ENCODE results near the gene FGGY.

The FGGY gene

GRCh38 chr1:59428828-59429227 is 131.9 kb downstream of the FGGY start:
- no peaks in the 10 kb centered on the region for H3K27me3 ChIP-seq (ENCODE audit: insufficient read depth, low read depth, severe bottlenecking)
- no peak overlapping the region for H3K4me3 ChIP-seq (ENCODE audit: low read depth, low read length)
- TF ChIP-seq CTCF (IDR thresholded peaks at IDR 0.05; ENCODE audit: low read depth, low read length): no peak
- no peak for DNase-seq
- H3K9me3 ChIP-seq (ENCODE audit: severe bottlenecking): no peaks in the 10 kb centered on the region
- H3K36me3 ChIP-seq: no peaks in the 10 kb centered on the region
- peak overlapping the region; percentile 95 for H3K27ac ChIP-seq

- no peaks in the 10 kb centered on the region; the same call in 1 of the 2 replicates for H3K36me3 ChIP-seq
- no peaks in the 10 kb centered on the region for H3K27me3 ChIP-seq (ENCODE audit: insufficient read depth, low read depth, severe bottlenecking)
- DNase-seq: no peak
- H3K4me3 ChIP-seq (ENCODE audit: low read depth, low read length): no peak overlapping the region
- TF ChIP-seq CTCF (IDR thresholded peaks at IDR 0.05; ENCODE audit: low read depth, low read length): no peak
- peak overlapping the region; percentile 95 for H3K27ac ChIP-seq
- no peaks in the 10 kb centered on the region for H3K9me3 ChIP-seq (ENCODE audit: severe bottlenecking)
These were observed 132.8 kb downstream of the FGGY start for GRCh38 chr1:59429656-59430055.

- Histone ChIP-seq H3K36me3 (no peaks in the 10 kb centered on the region; the same call in 1 of the 2 replicates), H3K9me3 (ENCODE audit: severe bottlenecking) (no peaks in the 10 kb centered on the region), H3K4me3 (ENCODE audit: low read depth, low read length) (no peak overlapping the region), H3K27me3 (ENCODE audit: insufficient read depth, low read depth, severe bottlenecking) (no peaks in the 10 kb centered on the region), H3K27ac (no peak overlapping the region)
- TF ChIP-seq CTCF (IDR thresholded peaks at IDR 0.05; ENCODE audit: low read depth, low read length): no peak
- DNase-seq: no peak
These were observed 134.8 kb downstream of the FGGY start for GRCh38 chr1:59431566-59432294.

GRCh38 chr1:59432531-59433439 is 135.9 kb downstream of the FGGY start:
- H3K27me3 ChIP-seq (ENCODE audit: insufficient read depth, low read depth, severe bottlenecking): no peaks in the 10 kb centered on the region
- no peak overlapping the region for H3K4me3 ChIP-seq (ENCODE audit: low read depth, low read length)
- H3K36me3 ChIP-seq: no peaks in the 10 kb centered on the region; the same call in 1 of the 2 replicates
- H3K9me3 ChIP-seq (ENCODE audit: severe bottlenecking): no peaks in the 10 kb centered on the region
- no peak overlapping the region for H3K27ac ChIP-seq
- no peak for TF ChIP-seq CTCF (IDR thresholded peaks at IDR 0.05; ENCODE audit: low read depth, low read length)
- DNase-seq: no peak

GRCh38 chr1:59433440-59433813 is 136.5 kb downstream of the FGGY start:
- no peak overlapping the region for H3K4me3 ChIP-seq (ENCODE audit: low read depth, low read length)
- no peak overlapping the region for H3K27ac ChIP-seq
- H3K9me3 ChIP-seq (ENCODE audit: severe bottlenecking): no peaks in the 10 kb centered on the region
- no peak for DNase-seq
- no peak for TF ChIP-seq CTCF (IDR thresholded peaks at IDR 0.05; ENCODE audit: low read depth, low read length)
- H3K27me3 ChIP-seq (ENCODE audit: insufficient read depth, low read depth, severe bottlenecking): no peaks in the 10 kb centered on the region
- no peaks in the 10 kb centered on the region; the same call in 1 of the 2 replicates for H3K36me3 ChIP-seq
